HepG2 (cell line): Measurements from ENCODE around the gene ARMH2. TPM values are rescaled to one million over a fixed set of nuclear protein-coding genes. Genes with fewer than 3 reads are reported as not detected.

Experiments
- ELK4 ChIP-seq: sonication (generic); formaldehyde crosslinking; IDR thresholded peaks from 2 replicates; pipeline ENCODE4 v1.9.0; 2021; ENCODE audit warnings: missing genetic modification reagents, borderline replicate concordance
- IRF2 ChIP-seq: IDR thresholded peaks from 2 replicates; pipeline ENCODE4 v1.6.1; 2018; ENCODE audit warnings: missing genetic modification reagents, missing compliant biosample characterization
- MXD4 ChIP-seq: IDR thresholded peaks from 2 replicates; pipeline ENCODE4 v1.6.1; 2016; ENCODE audit warnings: mild to moderate bottlenecking, missing biosample characterization, missing genetic modification reagents
- NBN ChIP-seq: fragments of 450-650 bp; conservative IDR thresholded peaks from 2 replicates; pipeline ENCODE4 v1.6.1; 2017
- PREB ChIP-seq: sonication (generic); formaldehyde crosslinking; IDR thresholded peaks from 2 replicates; pipeline ENCODE4 v1.4.0; 2020; ENCODE audit warnings: missing genetic modification reagents
- TFDP2 ChIP-seq: sonication (generic); formaldehyde crosslinking; IDR thresholded peaks from 2 replicates; pipeline ENCODE4 v1.4.0; 2020; ENCODE audit warnings: missing genetic modification reagents
- THAP8 ChIP-seq: sonication (generic); formaldehyde crosslinking; IDR thresholded peaks from 2 replicates; pipeline ENCODE4 v1.5.1; 2020; ENCODE audit warnings: missing genetic modification reagents, mild to moderate bottlenecking, borderline replicate concordance
- ZNF275 ChIP-seq: sonication (generic); formaldehyde crosslinking; IDR thresholded peaks from 2 replicates; pipeline ENCODE4 v1.8.0; 2022; ENCODE audit warnings: missing genetic modification reagents, mild to moderate bottlenecking, inconsistent platforms, borderline replicate concordance
- ZNF318 ChIP-seq: sonication (generic); formaldehyde crosslinking; IDR thresholded peaks from 2 replicates; pipeline ENCODE4 v1.4.0; 2020; ENCODE audit warnings: mild to moderate bottlenecking, missing genetic modification reagents
- ZNF747 ChIP-seq: sonication (generic); formaldehyde crosslinking; IDR thresholded peaks from 2 replicates; pipeline ENCODE4 v1.8.1; 2023; ENCODE audit warnings: missing genetic modification reagents, mild to moderate bottlenecking, borderline replicate concordance
- ZSCAN12 ChIP-seq: sonication (generic); formaldehyde crosslinking; IDR thresholded peaks from 2 replicates; pipeline ENCODE4 v1.9.0; 2021; ENCODE audit warnings: mild to moderate bottlenecking, missing genetic modification reagents
- polyA plus RNA-seq, 8 experiments: library from polyadenylated mRNA; depleted of rRNA in 3 of 8; stranded (reverse) in 7 of 8; unstranded in 1 of 8; fragments of >200 nt; fragmentation: Illumina TruSeq in 4 of 8; extraction: Trizol in 4 of 8; gene quantifications; 2 replicates each; pipeline versions ENCODE4 v1.2.1 to v1.2.3, GENCODE V29; 2011 to 2016; ENCODE audit warnings: low read depth in 4 of 8, missing spikeins in 1 of 8, mixed read lengths in 1 of 8; ENCODE audit not compliant: insufficient read depth in 1 of 8
- total RNA-seq, 5 experiments: library from RNA; depleted of rRNA; stranded (reverse); fragments of >200 nt; fragmentation: Illumina TruSeq; extraction: Trizol; gene quantifications; 2 replicates each; pipeline ENCODE4 v1.2.3, GENCODE V29; 2016; ENCODE audit warnings: low read depth in 1 of 5

The ARMH2 gene
- total and polyA plus RNA-seq, 2 of the 13 experiments (the other 11 are each of a cell fraction or from before 2014, with no cell fraction given): not detected

GRCh38 chr6:24774696-24775519 lies 23.8 kb downstream of the ARMH2 start, which contains the start of gene GMNN (continued):
- TF ChIP-seq ZNF275 (peak; percentile 85), ZNF318 (CRISPR knock-in tag) (peak; percentile 91; the same call in 1 of the 2 replicates), TFDP2 (CRISPR knock-in tag) (peak; percentile 100), PREB (peak; percentile 93; the same call in 1 of the 2 replicates), IRF2 (CRISPR knock-in tag) (peak; percentile 61), ZNF747 (peak; percentile 95), ELK4 (CRISPR knock-in tag) (peak; percentile 74; the same call in 1 of the 2 replicates), MXD4 (CRISPR knock-in tag) (peak; percentile 91; the same call in 1 of the 2 replicates), THAP8 (CRISPR knock-in tag) (no peak), ZSCAN12 (no peak), NBN (no peak)
